ENCODE results near the gene AGAP3.

DNA sequence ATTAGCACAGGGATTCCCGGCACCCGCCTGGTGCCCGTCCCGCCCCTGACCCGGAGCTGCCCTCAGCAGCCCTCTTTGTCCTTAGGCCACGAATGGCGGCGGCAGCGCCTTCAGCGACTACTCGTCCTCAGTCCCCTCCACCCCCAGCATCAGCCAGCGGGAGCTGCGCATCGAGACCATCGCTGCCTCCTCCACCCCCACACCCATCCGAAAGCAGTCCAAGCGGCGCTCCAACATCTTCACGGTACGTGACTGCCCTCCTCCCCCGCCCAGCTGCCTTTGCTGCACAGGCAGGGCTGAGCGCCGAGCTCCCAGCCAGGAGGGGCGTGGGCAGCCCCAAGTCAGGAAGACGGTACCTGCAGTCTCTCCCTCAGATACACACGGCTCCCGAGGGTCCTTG, 33.6 kb downstream of the AGAP3 start:
- no peak for TF ChIP-seq GATA2 (IDR thresholded peaks at IDR 0.05; ENCODE audit: low read depth, low read length)
- TF ChIP-seq GATA3 (IDR thresholded peaks at IDR 0.05; ENCODE audit: low read depth, low read length), result no peak
